Cardiac muscle cell (in vitro differentiated cells and primary cell): Measurements from ENCODE around the gene ABCA7. TPM values are rescaled to one million over a fixed set of nuclear protein-coding genes. Genes with fewer than 3 reads are reported as not detected.

Experiments
- DNase-seq, 2 donors: peaks; one replicate each; pipeline versions ENCODE4 v3.0.0 to v3.0.0-alpha.2; 2010 to 2017; ENCODE audit warnings: low read depth in 1 of 2, low spot score in 1 of 2
- H3K27ac ChIP-seq: fragments of 200-600 bp; sonication (generic); 2 replicates; pipeline ENCODE4 v1.5.1; 2016
- H3K27me3 ChIP-seq: fragments of 200-600 bp; sonication (generic); 2 replicates; pipeline ENCODE4 v1.6.0; 2016; ENCODE audit warnings: control low read depth
- H3K36me3 ChIP-seq: fragments of 200-600 bp; sonication (generic); 2 replicates; pipeline ENCODE4 v1.5.1; 2016; ENCODE audit warnings: control low read depth
- H3K4me1 ChIP-seq: fragments of 200-600 bp; sonication (generic); 2 replicates; pipeline ENCODE4 v1.8.1; 2017; ENCODE audit warnings: low read depth, mild to moderate bottlenecking, mixed run types
- H3K4me3 ChIP-seq: fragments of 200-600 bp; sonication (generic); 2 replicates; pipeline ENCODE4 v1.5.1; 2016; ENCODE audit warnings: mild to moderate bottlenecking
- H3K9me3 ChIP-seq: fragments of 200-600 bp; sonication (generic); 2 replicates; pipeline ENCODE4 v1.5.1; 2017; ENCODE audit warnings: low read depth, mild to moderate bottlenecking, control low read depth
- CTCF ChIP-seq: IDR thresholded peaks from 2 replicates; pipeline ENCODE4 v1.5.1; 2012; ENCODE audit warnings: low read depth, mild to moderate bottlenecking, low read length
- polyA plus RNA-seq: library from polyadenylated mRNA; unstranded; fragments of >200 nt; fragmentation: Nextera tagmentation; extraction: Ambion mirVana; gene quantifications from 2 replicates; pipeline ENCODE4 v1.2.1, GENCODE V29; 2016
- total RNA-seq: library from RNA; depleted of rRNA; stranded (reverse); fragments of >200 nt; gene quantifications from 2 replicates; pipeline ENCODE4 v1.2.3, GENCODE V29; 2016

The ABCA7 gene
- total and polyA plus RNA-seq, 2 experiments from 2014 or later, result 44.0 to 60.4 TPM

GRCh38 chr19:1067341-1067957 lies 27.5 kb downstream of the ABCA7 start:
- Histone ChIP-seq H3K27ac (no peak overlapping the region), H3K27me3 (peaks cover 13% of the 10 kb centered on the region), H3K4me3 (peak overlapping the region; percentile 21)

DNA sequence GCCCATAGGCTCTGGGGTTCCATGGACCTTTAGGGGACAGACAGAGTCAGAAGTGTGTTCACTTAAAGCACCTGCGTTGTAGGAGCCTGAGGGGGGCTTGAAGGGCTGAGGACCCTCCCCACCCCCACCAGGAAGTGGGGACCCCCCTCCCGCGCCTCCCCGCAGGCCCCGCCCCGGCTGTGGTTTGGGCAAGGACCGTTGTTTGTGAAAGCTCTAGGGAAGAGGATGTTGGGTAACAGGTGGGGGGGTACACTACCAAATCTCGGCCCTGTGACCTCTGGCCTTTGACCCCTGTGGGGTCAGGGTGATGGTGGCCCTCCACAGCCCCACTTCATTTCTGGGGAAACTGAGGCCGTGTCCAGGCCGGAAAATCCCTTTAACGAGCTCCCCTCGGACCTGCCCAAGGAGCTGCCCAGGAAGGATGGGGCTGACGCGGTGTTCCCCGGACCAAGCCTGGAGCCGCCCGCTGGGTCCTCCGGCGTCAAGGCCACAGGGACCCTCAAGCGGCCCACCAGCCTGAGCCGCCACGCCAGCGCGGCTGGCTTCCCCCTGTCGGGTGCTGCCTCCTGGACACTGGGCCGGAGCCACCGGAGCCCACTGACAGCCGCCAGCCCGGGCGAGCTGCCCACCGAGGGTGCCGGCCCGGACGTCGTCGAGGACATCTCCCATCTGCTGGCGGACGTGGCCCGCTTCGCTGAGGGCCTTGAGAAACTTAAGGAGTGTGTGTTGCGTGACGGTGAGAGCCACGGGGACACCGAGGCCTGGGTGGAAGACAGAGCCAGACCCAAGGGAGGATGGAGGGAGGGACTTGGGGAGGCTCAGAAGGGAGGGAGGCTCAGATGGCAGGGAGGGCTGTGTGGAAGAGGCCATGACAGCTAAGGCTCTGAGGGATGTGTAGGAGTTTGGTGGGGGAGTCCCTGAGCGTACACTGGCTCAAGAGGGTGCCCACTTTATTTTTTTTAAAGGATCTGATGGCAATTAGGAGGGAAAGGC lies 28.4 kb downstream of the ABCA7 start:
- no peak for DNase-seq
- no peaks in the 10 kb centered on the region for H3K36me3 ChIP-seq
- H3K4me1 ChIP-seq, result peaks cover 18% of the 10 kb centered on the region
- TF ChIP-seq CTCF, result no peak
- no peak overlapping the region for H3K4me3 ChIP-seq
- no peak overlapping the region for H3K27ac ChIP-seq
- peaks cover 13% of the 10 kb centered on the region for H3K27me3 ChIP-seq
- no peaks in the 10 kb centered on the region for H3K9me3 ChIP-seq

More at GRCh38 chr19:1067341-1067957, 27.5 kb downstream of the ABCA7 start:
- no peak for TF ChIP-seq CTCF
- no peaks in the 10 kb centered on the region for H3K9me3 ChIP-seq
- peaks cover 18% of the 10 kb centered on the region for H3K4me1 ChIP-seq
- DNase-seq, result no peak
- no peaks in the 10 kb centered on the region for H3K36me3 ChIP-seq

GRCh38 chr19:1069009-1069779 lies 29.3 kb downstream of the ABCA7 start:
- no peak overlapping the region for H3K4me3 ChIP-seq
- no peaks in the 10 kb centered on the region for H3K9me3 ChIP-seq
- no peak for DNase-seq
- peaks cover 18% of the 10 kb centered on the region for H3K4me1 ChIP-seq
- no peaks in the 10 kb centered on the region for H3K36me3 ChIP-seq
- no peak for TF ChIP-seq CTCF
- no peak overlapping the region for H3K27ac ChIP-seq
- peaks cover 13% of the 10 kb centered on the region for H3K27me3 ChIP-seq

- peaks cover 12% of the 10 kb centered on the region for H3K4me1 ChIP-seq
- no peak overlapping the region for H3K4me3 ChIP-seq
- no peak overlapping the region for H3K27ac ChIP-seq
- H3K36me3 ChIP-seq, result no peaks in the 10 kb centered on the region
- TF ChIP-seq CTCF, result peak; percentile 23
- H3K9me3 ChIP-seq, result no peaks in the 10 kb centered on the region
- no peak for DNase-seq
- peaks cover 13% of the 10 kb centered on the region for H3K27me3 ChIP-seq
Observed at GRCh38 chr19:1070576-1070930, 30.6 kb downstream of the ABCA7 start.
